ENCODE results near the gene MRPS2. TPM values are rescaled to one million over a fixed set of nuclear protein-coding genes. Genes with fewer than 3 reads are reported as not detected.
A peak's percentile ranks its signal among the peaks of the same experiment; 100 is the strongest.

The MRPS2 gene
- total and polyA plus RNA-seq, 9 of the 15 experiments (the other 6 are each of a cell fraction or from before 2014, with no cell fraction given): 8.0 to 167 (median 81.3) TPM

DNA sequence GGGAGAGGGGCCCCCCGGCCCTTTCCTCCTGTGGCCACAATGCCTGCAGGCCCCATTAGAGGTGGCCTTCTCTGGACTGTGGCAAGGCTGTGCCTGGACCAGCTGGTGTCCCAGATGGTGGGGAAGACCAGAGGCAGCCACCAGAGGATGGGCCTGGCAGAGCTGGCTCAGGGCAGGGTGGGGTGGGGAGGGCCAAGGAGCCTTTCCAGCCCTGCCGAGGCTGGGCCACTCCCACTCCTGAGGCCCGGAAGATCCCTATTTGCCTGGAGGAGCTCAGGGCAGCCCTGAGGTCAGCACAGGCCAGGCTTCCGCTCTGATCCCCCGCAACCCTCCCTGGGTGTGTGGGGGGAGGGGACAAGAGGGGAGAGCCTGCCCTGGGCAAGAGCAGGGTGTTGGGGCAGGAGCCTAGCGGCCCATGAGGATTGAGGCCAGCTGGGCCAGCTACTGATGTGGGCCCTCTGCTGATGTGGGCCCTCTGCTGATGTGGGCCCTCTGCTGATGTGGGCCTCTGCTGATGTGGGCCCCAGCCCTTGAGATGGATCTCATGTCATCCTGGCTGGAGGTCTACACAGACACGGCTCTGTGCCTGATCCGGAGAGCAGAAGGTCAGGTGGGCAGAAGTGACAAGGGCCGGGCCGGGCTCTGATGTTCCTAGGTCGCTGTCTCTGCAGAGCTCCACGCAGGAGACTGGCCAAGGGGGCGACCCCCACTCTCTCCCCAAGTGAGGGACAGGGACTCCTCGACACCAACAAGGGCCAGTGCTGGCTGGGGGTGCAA lies 6.0 kb downstream of the MRPS2 start (continued):
- TF ChIP-seq, protein P1, sequence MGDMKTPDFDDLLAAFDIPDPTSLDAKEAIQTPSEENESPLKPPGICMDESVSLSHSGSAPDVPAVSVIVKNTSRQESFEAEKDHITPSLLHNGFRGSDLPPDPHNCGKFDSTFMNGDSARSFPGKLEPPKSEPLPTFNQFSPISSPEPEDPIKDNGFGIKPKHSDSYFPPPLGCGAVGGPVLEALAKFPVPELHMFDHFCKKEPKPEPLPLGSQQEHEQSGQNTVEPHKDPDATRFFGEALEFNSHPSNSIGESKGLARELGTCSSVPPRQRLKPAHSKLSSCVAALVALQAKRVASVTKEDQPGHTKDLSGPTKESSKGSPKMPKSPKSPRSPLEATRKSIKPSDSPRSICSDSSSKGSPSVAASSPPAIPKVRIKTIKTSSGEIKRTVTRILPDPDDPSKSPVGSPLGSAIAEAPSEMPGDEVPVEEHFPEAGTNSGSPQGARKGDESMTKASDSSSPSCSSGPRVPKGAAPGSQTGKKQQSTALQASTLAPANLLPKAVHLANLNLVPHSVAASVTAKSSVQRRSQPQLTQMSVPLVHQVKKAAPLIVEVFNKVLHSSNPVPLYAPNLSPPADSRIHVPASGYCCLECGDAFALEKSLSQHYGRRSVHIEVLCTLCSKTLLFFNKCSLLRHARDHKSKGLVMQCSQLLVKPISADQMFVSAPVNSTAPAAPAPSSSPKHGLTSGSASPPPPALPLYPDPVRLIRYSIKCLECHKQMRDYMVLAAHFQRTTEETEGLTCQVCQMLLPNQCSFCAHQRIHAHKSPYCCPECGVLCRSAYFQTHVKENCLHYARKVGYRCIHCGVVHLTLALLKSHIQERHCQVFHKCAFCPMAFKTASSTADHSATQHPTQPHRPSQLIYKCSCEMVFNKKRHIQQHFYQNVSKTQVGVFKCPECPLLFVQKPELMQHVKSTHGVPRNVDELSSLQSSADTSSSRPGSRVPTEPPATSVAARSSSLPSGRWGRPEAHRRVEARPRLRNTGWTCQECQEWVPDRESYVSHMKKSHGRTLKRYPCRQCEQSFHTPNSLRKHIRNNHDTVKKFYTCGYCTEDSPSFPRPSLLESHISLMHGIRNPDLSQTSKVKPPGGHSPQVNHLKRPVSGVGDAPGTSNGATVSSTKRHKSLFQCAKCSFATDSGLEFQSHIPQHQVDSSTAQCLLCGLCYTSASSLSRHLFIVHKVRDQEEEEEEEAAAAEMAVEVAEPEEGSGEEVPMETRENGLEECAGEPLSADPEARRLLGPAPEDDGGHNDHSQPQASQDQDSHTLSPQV (IDR thresholded peaks at IDR 0.05): peak; percentile 89
- no peak for TF ChIP-seq TSC22D4 (tag; IDR thresholded peaks at IDR 0.05)
- TF ChIP-seq GABPB1 (CRISPR knock-in tag; IDR thresholded peaks at IDR 0.05): peak; percentile 69
